ENCODE measurements around the gene SCART1. TPM values are rescaled to one million over a fixed set of nuclear protein-coding genes. Genes with fewer than 3 reads are reported as not detected.
"Not testable (repeated sequence)": the region's sequence is repeated elsewhere in the genome, so short reads cannot be mapped to it uniquely, and the experiment has no call there.

Gene SCART1
- total RNA-seq, 2 donors from 2014 or later, result 10.6 to 12.1 TPM

- Histone ChIP-seq H3K27ac (no peak overlapping the region), H3K4me3 (no peak overlapping the region), H3K27me3 (replicated peaks; ENCODE audit: insufficient read depth) (no peaks in the 10 kb centered on the region), H3K9me3 (peaks cover 9% of the 10 kb centered on the region), H3K4me1 (ENCODE audit: control insufficient read depth in 1 of 2, low read depth in 2 of 2) (no peaks in the 10 kb centered on the region), H3K36me3 (no peaks in the 10 kb centered on the region)
- DNase-seq (ENCODE audit: low spot score), result no peak
- TF ChIP-seq, protein P1, sequence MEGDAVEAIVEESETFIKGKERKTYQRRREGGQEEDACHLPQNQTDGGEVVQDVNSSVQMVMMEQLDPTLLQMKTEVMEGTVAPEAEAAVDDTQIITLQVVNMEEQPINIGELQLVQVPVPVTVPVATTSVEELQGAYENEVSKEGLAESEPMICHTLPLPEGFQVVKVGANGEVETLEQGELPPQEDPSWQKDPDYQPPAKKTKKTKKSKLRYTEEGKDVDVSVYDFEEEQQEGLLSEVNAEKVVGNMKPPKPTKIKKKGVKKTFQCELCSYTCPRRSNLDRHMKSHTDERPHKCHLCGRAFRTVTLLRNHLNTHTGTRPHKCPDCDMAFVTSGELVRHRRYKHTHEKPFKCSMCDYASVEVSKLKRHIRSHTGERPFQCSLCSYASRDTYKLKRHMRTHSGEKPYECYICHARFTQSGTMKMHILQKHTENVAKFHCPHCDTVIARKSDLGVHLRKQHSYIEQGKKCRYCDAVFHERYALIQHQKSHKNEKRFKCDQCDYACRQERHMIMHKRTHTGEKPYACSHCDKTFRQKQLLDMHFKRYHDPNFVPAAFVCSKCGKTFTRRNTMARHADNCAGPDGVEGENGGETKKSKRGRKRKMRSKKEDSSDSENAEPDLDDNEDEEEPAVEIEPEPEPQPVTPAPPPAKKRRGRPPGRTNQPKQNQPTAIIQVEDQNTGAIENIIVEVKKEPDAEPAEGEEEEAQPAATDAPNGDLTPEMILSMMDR (IDR thresholded peaks at IDR 0.05), result no peak
- ATAC-seq (ENCODE audit: insufficient number of reproducible peaks, low FRiP score, low read depth), result no peak
Measured at GRCh38 chr10:133511907-133512528, 58.3 kb downstream of the SCART1 start.

GRCh38 chr10:133515471-133515870, 61.7 kb downstream of the SCART1 start:
- no peaks in the 10 kb centered on the region for H3K36me3 ChIP-seq
- TF ChIP-seq, protein P1 (IDR thresholded peaks at IDR 0.05), result no peak
- no peak overlapping the region for H3K27ac ChIP-seq
- peaks cover 0 to 7% of the 10 kb centered on the region in 2 donors for H3K4me1 ChIP-seq (ENCODE audit: control insufficient read depth in 1 of 2, low read depth in 2 of 2)
- DNase-seq (ENCODE audit: low spot score) (no peak), ATAC-seq (ENCODE audit: insufficient number of reproducible peaks, low FRiP score, low read depth) (no peak)
- no peaks in the 10 kb centered on the region for H3K9me3 ChIP-seq
- no peaks in the 10 kb centered on the region for H3K27me3 ChIP-seq (replicated peaks; ENCODE audit: insufficient read depth)
- H3K4me3 ChIP-seq, result no peak overlapping the region

- H3K4me3 ChIP-seq, result no peak overlapping the region
- peaks cover 0 to 7% of the 10 kb centered on the region in 2 donors for H3K4me1 ChIP-seq (ENCODE audit: control insufficient read depth in 1 of 2, low read depth in 2 of 2)
- ATAC-seq (ENCODE audit: insufficient number of reproducible peaks, low FRiP score, low read depth) (no peak), DNase-seq (ENCODE audit: low spot score) (no peak)
- TF ChIP-seq, protein P1 (IDR thresholded peaks at IDR 0.05), result no peak
- H3K9me3 ChIP-seq, result no peaks in the 10 kb centered on the region
- no peak overlapping the region for H3K27ac ChIP-seq
- H3K36me3 ChIP-seq, result no peaks in the 10 kb centered on the region
- H3K27me3 ChIP-seq (replicated peaks; ENCODE audit: insufficient read depth), result no peaks in the 10 kb centered on the region
Measured at GRCh38 chr10:133516057-133516456, 62.3 kb downstream of the SCART1 start.

- not testable (repeated sequence) for H3K27ac ChIP-seq; H3K27me3 ChIP-seq (replicated peaks; ENCODE audit: insufficient read depth); DNase-seq (ENCODE audit: low spot score); H3K36me3 ChIP-seq; H3K4me1 ChIP-seq (ENCODE audit: control insufficient read depth in 1 of 2, low read depth in 2 of 2); H3K4me3 ChIP-seq; ATAC-seq (ENCODE audit: insufficient number of reproducible peaks, low FRiP score, low read depth); H3K9me3 ChIP-seq
Measured at GRCh38 chr10:133518517-133518916, 64.8 kb downstream of the SCART1 start.

Other genes starting within 250 kb of the SCART1 start
- not detected for gene UTF1, start 223.7 kb upstream of the SCART1 start, total RNA-seq
- 1 to 10 TPM; 5.1 to 9.5 TPM for gene VENTX, start 216.1 kb upstream of the SCART1 start, total RNA-seq
- 10 to 100 TPM in 1 of 2 donors, 1 to 10 TPM in 1; 7.2 to 14.0 TPM for gene ADAM8, start 177.1 kb upstream of the SCART1 start, total RNA-seq
- 10 to 100 TPM; 51.2 to 65.5 TPM for gene TUBGCP2, start 145.1 kb upstream of the SCART1 start, total RNA-seq
- gene ZNF511, start 145.0 kb upstream of the SCART1 start, total RNA-seq, result 10 to 100 TPM; 20.0 to 33.2 TPM
- not detected for gene CALY, start 117.0 kb upstream of the SCART1 start, total RNA-seq
- gene PRAP1, start 106.6 kb upstream of the SCART1 start, total RNA-seq, result not detected
- gene FUOM, start 95.9 kb upstream of the SCART1 start, total RNA-seq, result 10 to 100 TPM; 13.1 to 26.1 TPM
- gene ECHS1, start 80.6 kb upstream of the SCART1 start, total RNA-seq, result 10 to 100 TPM; 27.5 to 64.6 TPM
- gene PAOX, start 74.7 kb upstream of the SCART1 start, total RNA-seq, result 1 to 10 TPM; 7.0 to 9.1 TPM
- gene MTG1, start 59.8 kb upstream of the SCART1 start, total RNA-seq, result 10 to 100 TPM; 18.0 to 18.6 TPM
- not detected for gene SPRN, start 29.3 kb upstream of the SCART1 start, total RNA-seq
- gene CYP2E1, start 73.4 kb downstream of the SCART1 start, total RNA-seq, result 1 to 10 TPM; 2.9 to 5.3 TPM
- gene SYCE1, start 111.6 kb downstream of the SCART1 start, total RNA-seq, result 1 to 10 TPM in 1 of 2 donors, not detected in 1; 1.8 TPM
- not detected for gene FRG2B, start 172.8 kb downstream of the SCART1 start, total RNA-seq